ENCODE results near the gene PPCS. TPM values are rescaled to one million over a fixed set of nuclear protein-coding genes. Genes with fewer than 3 reads are reported as not detected.

PPCS gene
- total and polyA plus RNA-seq, 2 donors (not counting 3 experiments of a cell fraction or from before 2014, with no cell fraction given): 31.7 to 32.6 TPM

DNA sequence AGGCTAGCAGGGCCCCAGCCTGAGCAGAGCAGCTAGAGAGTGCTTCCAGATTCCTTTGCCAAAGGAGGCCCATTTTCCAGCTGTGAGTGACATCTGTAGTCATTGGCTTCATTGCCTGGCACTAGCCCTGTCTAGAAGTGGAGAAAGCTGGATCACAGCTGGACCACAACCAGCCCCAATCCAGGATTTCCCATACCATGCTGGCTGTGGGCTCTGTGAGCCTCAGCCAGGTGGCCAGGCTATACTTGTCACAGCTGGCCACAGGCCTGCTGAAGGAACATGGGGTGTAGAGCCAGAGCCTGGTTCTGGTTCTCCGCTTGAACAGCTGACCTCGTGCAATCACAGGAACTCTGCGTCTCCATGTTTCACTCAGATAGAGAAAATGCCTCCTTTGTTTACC, 39.2 kb upstream of the PPCS start:
- Histone ChIP-seq H3K9me3 (replicated peaks; ENCODE audit: control insufficient read depth, insufficient read depth, low read length) (no peaks in the 10 kb centered on the region), H3K4me2 (ENCODE audit: insufficient read depth, low read length) (no peak overlapping the region), H3K9me1 (replicated peaks; ENCODE audit: control insufficient read depth, extremely low read depth, insufficient read depth, low read length) (no peaks in the 10 kb centered on the region), H3K36me3 (ENCODE audit: control insufficient read depth in 2 of 2, extremely low read depth in 1 of 2, insufficient read depth in 2 of 2, low read length in 2 of 2) (no peaks in the 10 kb centered on the region), H3K9ac (replicated peaks; ENCODE audit: extremely low read depth, insufficient read depth, low read length) (no peak overlapping the region), H3K79me2 (ENCODE audit: control insufficient read depth, insufficient read depth, low read length) (no peaks in the 10 kb centered on the region), H3K4me1 (ENCODE audit: control insufficient read depth, extremely low read depth, insufficient read depth, low read length) (peaks cover 2% of the 10 kb centered on the region), H3K27ac (ENCODE audit: insufficient read depth, low read depth, low read length) (no peak overlapping the region), H2AFZ (ENCODE audit: low read depth, low read length) (no peak overlapping the region), H3K4me3 (replicated peaks in 1 of 3; ENCODE audit: insufficient read depth in 1 of 3, low read depth in 1 of 3, low read length in 3 of 3) (no peak overlapping the region), H4K20me1 (replicated peaks; ENCODE audit: control insufficient read depth, extremely low read depth, insufficient read depth, low read length) (no peaks in the 10 kb centered on the region), H3K27me3 (ENCODE audit: control insufficient read depth in 2 of 2, insufficient read depth in 2 of 2, low read length in 2 of 2) (peaks cover 10 to 13% of the 10 kb centered on the region in 2 experiments)
- dilution Hi-C loops (cut with MboI; ENCODE audit: extremely low pct_ligation_motif_present, low sequenced_read_pairs): no loop called here
- POLR2A ChIA-PET: no interaction called here
- CTCF ChIA-PET: interaction anchor here (0.9 to 1.0 kb wide), 2 partner anchors 13 to 39 kb away, joined by 3 read pairs; no protein-coding TSS in a partner anchor
- no peak for FAIRE-seq
- DNase-seq (ENCODE audit: low read depth, low spot score): no peak
- TF ChIP-seq, protein P1, sequence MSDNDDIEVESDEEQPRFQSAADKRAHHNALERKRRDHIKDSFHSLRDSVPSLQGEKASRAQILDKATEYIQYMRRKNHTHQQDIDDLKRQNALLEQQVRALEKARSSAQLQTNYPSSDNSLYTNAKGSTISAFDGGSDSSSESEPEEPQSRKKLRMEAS (IDR thresholded peaks at IDR 0.05; ENCODE audit: insufficient read depth, insufficient read length): no peak
- TF ChIP-seq POLR2A (IDR thresholded peaks at IDR 0.05; ENCODE audit: low read depth, low read length) (no peak), MYC (IDR thresholded peaks at IDR 0.05; ENCODE audit: low read depth, low read length) (no peak), FOS (IDR thresholded peaks at IDR 0.05; ENCODE audit: borderline replicate concordance, insufficient read depth, low read length) (no peak), JUN (IDR thresholded peaks at IDR 0.05; ENCODE audit: borderline replicate concordance, insufficient read depth, insufficient read length, low read depth) (no peak), EZH2 (IDR thresholded peaks at IDR 0.05; ENCODE audit: borderline replicate concordance, low read depth, low read length, severe bottlenecking) (no peak), GATA2 (IDR thresholded peaks at IDR 0.05; ENCODE audit: insufficient read depth, insufficient read length, low read depth, low read length) (no peak), POLR2AphosphoS5 (IDR thresholded peaks at IDR 0.05; ENCODE audit: insufficient read depth, low read depth, low read length) (no peak)
- TF ChIP-seq, protein P2, sequence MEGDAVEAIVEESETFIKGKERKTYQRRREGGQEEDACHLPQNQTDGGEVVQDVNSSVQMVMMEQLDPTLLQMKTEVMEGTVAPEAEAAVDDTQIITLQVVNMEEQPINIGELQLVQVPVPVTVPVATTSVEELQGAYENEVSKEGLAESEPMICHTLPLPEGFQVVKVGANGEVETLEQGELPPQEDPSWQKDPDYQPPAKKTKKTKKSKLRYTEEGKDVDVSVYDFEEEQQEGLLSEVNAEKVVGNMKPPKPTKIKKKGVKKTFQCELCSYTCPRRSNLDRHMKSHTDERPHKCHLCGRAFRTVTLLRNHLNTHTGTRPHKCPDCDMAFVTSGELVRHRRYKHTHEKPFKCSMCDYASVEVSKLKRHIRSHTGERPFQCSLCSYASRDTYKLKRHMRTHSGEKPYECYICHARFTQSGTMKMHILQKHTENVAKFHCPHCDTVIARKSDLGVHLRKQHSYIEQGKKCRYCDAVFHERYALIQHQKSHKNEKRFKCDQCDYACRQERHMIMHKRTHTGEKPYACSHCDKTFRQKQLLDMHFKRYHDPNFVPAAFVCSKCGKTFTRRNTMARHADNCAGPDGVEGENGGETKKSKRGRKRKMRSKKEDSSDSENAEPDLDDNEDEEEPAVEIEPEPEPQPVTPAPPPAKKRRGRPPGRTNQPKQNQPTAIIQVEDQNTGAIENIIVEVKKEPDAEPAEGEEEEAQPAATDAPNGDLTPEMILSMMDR (IDR thresholded peaks at IDR 0.05; ENCODE audit: extremely low read depth in 1 of 2, insufficient read depth in 1 of 2, low read depth in 1 of 2, low read length in 2 of 2): no peak
- intact Hi-C loops (cut with micrococcal nuclease): no loop called here
- BruUV-seq (replicated peaks): no TSS peak

All from endothelial cell of umbilical vein (primary cell).